Smooth muscle cell (in vitro differentiated cells): ENCODE results near the gene UBL4B. TPM values are rescaled to one million over a fixed set of nuclear protein-coding genes. Genes with fewer than 3 reads are reported as not detected.

Experiments used
- DNase-seq: peaks from one replicate; lab custom pipeline; 2025; ENCODE audit not compliant: unreplicated experiment; lab: John Stamatoyannopoulos, UW
- H2AFZ ChIP-seq: fragments of 200-600 bp; sonication (generic); 2 replicates; pipeline ENCODE4 v1.6.0; 2016; ENCODE audit warnings: antibody characterized with exemption, low read depth, mild to moderate bottlenecking
- H3F3A ChIP-seq: fragments of 200-600 bp; sonication (generic); 2 replicates; pipeline ENCODE4 v1.6.0; 2017; ENCODE audit warnings: antibody characterized with exemption, low read depth
- H3K27ac ChIP-seq: fragments of 200-600 bp; sonication (generic); 2 replicates; pipeline ENCODE4 v1.5.1; 2016; ENCODE audit warnings: low read depth, mild to moderate bottlenecking
- H3K27me3 ChIP-seq: fragments of 200-600 bp; sonication (generic); 2 replicates; pipeline ENCODE4 v1.6.1; 2016; ENCODE audit warnings: low read depth, mild to moderate bottlenecking
- H3K36me3 ChIP-seq: fragments of 200-600 bp; sonication (generic); 2 replicates; pipeline ENCODE4 v1.5.1; 2016; ENCODE audit warnings: low read depth
- H3K4me1 ChIP-seq: fragments of 200-600 bp; sonication (generic); 2 replicates; pipeline ENCODE4 v1.5.1; 2016; ENCODE audit warnings: low read depth
- H3K4me2 ChIP-seq: fragments of 200-600 bp; sonication (generic); 2 replicates; pipeline ENCODE4 v1.6.0; 2016; ENCODE audit warnings: mild to moderate bottlenecking
- H3K4me3 ChIP-seq: fragments of 200-600 bp; sonication (generic); 2 replicates; pipeline ENCODE4 v1.5.1; 2016; ENCODE audit warnings: mild to moderate bottlenecking
- H3K79me2 ChIP-seq: fragments of 200-600 bp; sonication (generic); 2 replicates; pipeline ENCODE4 v1.6.0; 2016; ENCODE audit warnings: low read depth, mild to moderate bottlenecking
- H3K9ac ChIP-seq: fragments of 200-600 bp; sonication (generic); 2 replicates; pipeline ENCODE4 v1.6.0; 2016; ENCODE audit warnings: low read depth
- H3K9me3 ChIP-seq: fragments of 200-600 bp; sonication (generic); replicated peaks from 2 replicates; pipeline ENCODE4 v1.5.1; 2016; ENCODE audit warnings: low read depth
- H4K20me1 ChIP-seq: fragments of 200-600 bp; sonication (generic); 2 replicates; pipeline ENCODE4 v1.6.0; 2016; ENCODE audit warnings: low read depth
- WGBS: methylation state at CpG from one replicate; pipeline ENCODE4 v1.1.7; 2016; ENCODE audit warnings: low lambda C conversion rate; 5-methylcytosine and 5-hydroxymethylcytosine counted together
- polyA plus RNA-seq: library from polyadenylated mRNA; unstranded; fragments of >200 nt; fragmentation: Nextera tagmentation; extraction: Ambion mirVana; gene quantifications from 2 replicates; pipeline ENCODE4 v1.2.1, GENCODE V29; 2016
- total RNA-seq: library from RNA; depleted of rRNA; stranded (reverse); fragments of >200 nt; gene quantifications from 2 replicates; pipeline ENCODE4 v1.2.3, GENCODE V29; 2014
- TF ChIP-seq, protein P1 (sequence below): fragments of 200-600 bp; sonication (generic); IDR thresholded peaks from 2 replicates; pipeline ENCODE4 v1.5.1; 2017; ENCODE audit warnings: borderline replicate concordance, mild to moderate bottlenecking, antibody characterized with exemption; ENCODE audit not compliant: insufficient read depth, poor library complexity, severe bottlenecking

The UBL4B gene
- total and polyA plus RNA-seq, 2 experiments from 2014 or later = not detected

DNA sequence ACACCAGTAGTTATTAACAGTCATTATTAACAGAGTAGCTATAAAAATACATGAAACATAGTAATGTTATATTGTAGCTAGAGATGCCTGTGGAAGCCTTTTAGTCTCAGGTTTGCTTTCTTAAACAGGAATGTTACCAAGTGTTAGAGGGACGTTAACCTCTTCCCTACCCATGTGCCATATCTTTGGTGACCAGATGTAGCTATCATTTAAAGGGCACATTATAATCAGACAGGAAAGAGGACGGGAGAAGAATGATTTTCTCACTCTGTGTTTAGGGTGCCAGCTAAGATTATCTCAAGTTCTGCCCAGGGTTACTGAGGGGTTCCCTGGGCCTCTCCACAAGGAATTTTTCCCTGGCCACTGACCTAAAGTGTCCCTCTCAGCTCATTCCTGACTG, 20.9 kb upstream of the UBL4B start:
- no peaks in the 10 kb centered on the region for H3K79me2 ChIP-seq
- no peak overlapping the region for H3K27ac ChIP-seq
- peaks cover 16% of the 10 kb centered on the region for H3K27me3 ChIP-seq
- no peak overlapping the region for H2AFZ ChIP-seq
- WGBS = 73% methylated on average over 2 of the region's 2 CpGs
- no peaks in the 10 kb centered on the region for H3F3A ChIP-seq
- no peaks in the 10 kb centered on the region for H3K4me1 ChIP-seq
- H3K9ac ChIP-seq = no peak overlapping the region
- H3K4me2 ChIP-seq = no peak overlapping the region
- TF ChIP-seq, protein P1, sequence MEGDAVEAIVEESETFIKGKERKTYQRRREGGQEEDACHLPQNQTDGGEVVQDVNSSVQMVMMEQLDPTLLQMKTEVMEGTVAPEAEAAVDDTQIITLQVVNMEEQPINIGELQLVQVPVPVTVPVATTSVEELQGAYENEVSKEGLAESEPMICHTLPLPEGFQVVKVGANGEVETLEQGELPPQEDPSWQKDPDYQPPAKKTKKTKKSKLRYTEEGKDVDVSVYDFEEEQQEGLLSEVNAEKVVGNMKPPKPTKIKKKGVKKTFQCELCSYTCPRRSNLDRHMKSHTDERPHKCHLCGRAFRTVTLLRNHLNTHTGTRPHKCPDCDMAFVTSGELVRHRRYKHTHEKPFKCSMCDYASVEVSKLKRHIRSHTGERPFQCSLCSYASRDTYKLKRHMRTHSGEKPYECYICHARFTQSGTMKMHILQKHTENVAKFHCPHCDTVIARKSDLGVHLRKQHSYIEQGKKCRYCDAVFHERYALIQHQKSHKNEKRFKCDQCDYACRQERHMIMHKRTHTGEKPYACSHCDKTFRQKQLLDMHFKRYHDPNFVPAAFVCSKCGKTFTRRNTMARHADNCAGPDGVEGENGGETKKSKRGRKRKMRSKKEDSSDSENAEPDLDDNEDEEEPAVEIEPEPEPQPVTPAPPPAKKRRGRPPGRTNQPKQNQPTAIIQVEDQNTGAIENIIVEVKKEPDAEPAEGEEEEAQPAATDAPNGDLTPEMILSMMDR = no peak
- no peak for DNase-seq
- H4K20me1 ChIP-seq = no peaks in the 10 kb centered on the region
- H3K4me3 ChIP-seq = no peak overlapping the region
- H3K9me3 ChIP-seq = no peaks in the 10 kb centered on the region
- no peaks in the 10 kb centered on the region for H3K36me3 ChIP-seq

DNA sequence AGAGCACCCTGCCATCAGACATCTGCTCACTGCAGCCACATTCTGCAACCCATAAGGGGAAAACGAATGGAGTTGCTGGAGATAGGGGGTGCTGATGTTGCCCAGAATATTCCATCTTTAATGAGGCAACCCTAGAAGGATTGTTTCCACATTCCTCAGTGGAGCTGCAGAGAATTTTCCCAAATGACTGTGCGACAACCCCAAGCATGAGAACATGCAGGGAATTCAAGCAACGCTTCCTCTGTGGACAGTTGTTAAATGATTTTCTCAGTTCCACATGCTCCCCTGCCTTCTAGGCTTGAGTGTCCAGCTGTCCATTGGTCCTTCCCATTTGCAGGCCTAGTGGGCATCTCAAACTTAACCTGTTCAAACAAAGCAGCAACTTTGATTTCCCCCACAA, 20.5 kb upstream of the UBL4B start:
- no peaks in the 10 kb centered on the region for H3K9me3 ChIP-seq
- peaks cover 12% of the 10 kb centered on the region for H3K27me3 ChIP-seq
- H3K4me2 ChIP-seq = no peak overlapping the region
- H2AFZ ChIP-seq = no peak overlapping the region
- H4K20me1 ChIP-seq = no peaks in the 10 kb centered on the region
- H3K9ac ChIP-seq = no peak overlapping the region
- 69% methylated on average over 3 of the region's 3 CpGs for WGBS
- no peak for DNase-seq
- H3K36me3 ChIP-seq = no peaks in the 10 kb centered on the region
- TF ChIP-seq, protein P1 = no peak
- H3K79me2 ChIP-seq = no peaks in the 10 kb centered on the region
- no peaks in the 10 kb centered on the region for H3F3A ChIP-seq
- no peak overlapping the region for H3K27ac ChIP-seq
- no peaks in the 10 kb centered on the region for H3K4me1 ChIP-seq
- H3K4me3 ChIP-seq = no peak overlapping the region

DNA sequence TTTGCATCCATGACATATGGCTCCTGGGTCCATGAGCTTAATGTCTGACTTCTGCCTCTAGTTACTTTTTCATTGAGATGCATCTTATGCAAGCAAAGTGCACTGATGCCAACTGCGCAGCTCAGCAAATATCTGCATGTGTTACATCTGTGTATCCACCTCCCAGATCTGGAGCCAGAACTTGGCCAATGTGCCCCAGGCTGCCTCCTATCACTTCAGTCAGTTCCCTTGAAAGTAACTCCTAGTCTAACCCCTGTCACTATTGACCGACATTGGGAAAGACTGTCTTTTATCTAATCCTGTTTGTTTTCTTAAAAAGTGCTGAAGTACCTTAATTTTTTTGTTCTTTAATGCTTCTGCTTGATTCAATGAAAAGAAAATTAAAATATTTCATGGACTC, 19.3 kb upstream of the UBL4B start:
- Histone ChIP-seq H4K20me1 (no peaks in the 10 kb centered on the region), H3F3A (no peaks in the 10 kb centered on the region), H3K9me3 (no peaks in the 10 kb centered on the region), H3K79me2 (no peaks in the 10 kb centered on the region), H3K4me3 (no peak overlapping the region), H3K4me2 (no peak overlapping the region), H2AFZ (no peak overlapping the region), H3K27ac (no peak overlapping the region), H3K36me3 (no peaks in the 10 kb centered on the region), H3K4me1 (no peaks in the 10 kb centered on the region), H3K27me3 (peaks cover under 1% of the 10 kb centered on the region), H3K9ac (no peak overlapping the region)
- TF ChIP-seq, protein P1 = no peak
- DNase-seq = no peak
- WGBS = 95% methylated on average over 2 of the region's 2 CpGs

DNA sequence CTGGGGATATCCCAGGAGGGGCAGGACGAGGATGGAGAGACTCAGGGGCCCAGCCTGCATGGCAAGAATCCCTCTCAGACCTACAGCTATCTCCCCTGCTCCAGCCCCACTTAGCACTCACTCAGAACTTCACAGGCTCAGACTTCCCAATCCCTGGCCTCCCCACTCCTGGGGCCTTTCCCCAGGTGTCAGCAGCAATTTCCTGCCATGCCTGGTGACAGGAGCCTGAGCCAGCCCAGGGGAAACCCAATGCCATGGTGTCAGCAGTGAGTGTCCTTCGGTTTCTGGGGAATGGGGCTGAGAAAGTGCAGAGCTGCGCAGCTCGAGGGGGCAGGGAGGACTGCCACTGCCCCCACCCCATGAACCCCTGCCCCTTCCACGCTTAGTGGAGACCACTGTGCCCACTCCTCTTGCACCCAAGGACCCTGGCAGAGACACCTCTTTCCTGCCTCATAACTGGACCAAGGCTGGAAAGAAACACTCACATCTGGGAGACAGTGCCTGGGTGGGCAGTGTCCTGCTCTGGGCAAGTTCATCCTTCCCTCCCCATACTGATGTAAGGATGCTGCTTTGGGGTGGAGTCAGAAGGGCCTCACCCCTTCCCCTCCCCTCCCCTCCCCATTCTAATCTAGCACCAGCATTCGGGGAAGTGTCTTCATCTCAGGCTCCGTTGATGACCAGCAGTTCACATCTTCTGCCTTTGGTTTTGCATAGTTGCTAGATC, 17.1 kb upstream of the UBL4B start:
- H3K9ac ChIP-seq = no peak overlapping the region
- DNase-seq = no peak

More for the DNA sequence above, 17.1 kb upstream of the UBL4B start:
- Histone ChIP-seq H3K4me1 (no peaks in the 10 kb centered on the region), H3K27me3 (no peaks in the 10 kb centered on the region), H3F3A (no peaks in the 10 kb centered on the region), H3K4me3 (no peak overlapping the region), H3K9me3 (no peaks in the 10 kb centered on the region), H4K20me1 (no peaks in the 10 kb centered on the region), H3K27ac (no peak overlapping the region), H3K36me3 (no peaks in the 10 kb centered on the region), H2AFZ (no peak overlapping the region), H3K4me2 (no peak overlapping the region), H3K79me2 (no peaks in the 10 kb centered on the region)
- WGBS = 74% methylated on average over 7 of the region's 7 CpGs
- TF ChIP-seq, protein P1 = no peak
